Common myeloid progenitor, CD34-positive (primary cell): ENCODE data around the gene PHF2.

ENCODE experiments used
- CTCF ChIA-PET: fragments of 350-600 bp; sonication (Branson Sonifier 250); formaldehyde crosslinking; loops from one replicate; lab custom pipeline; 2021; ENCODE audit warnings: antibody characterized with exemption; lab: Charles Lee
- POLR2A ChIA-PET: fragments of 350-600 bp; sonication (Branson Sonifier 250); formaldehyde crosslinking; loops from one replicate; lab custom pipeline; 2021; ENCODE audit warnings: antibody characterized with exemption; lab: Charles Lee
- DNase-seq, 3 donors: peaks; one replicate each; pipeline versions ENCODE4 v3.0.0 to v3.0.0-alpha.2; 2013
- H3K27ac ChIP-seq, 2 experiments: 1 replicate in 1 of 2; 2 replicates in 1 of 2; pipeline ENCODE4 v1.7.0; 2013; ENCODE audit warnings: inconsistent platforms in 2 of 2, low read length in 2 of 2, mild to moderate bottlenecking in 2 of 2, low read depth in 1 of 2, moderate library complexity in 1 of 2; ENCODE audit not compliant: severe bottlenecking in 2 of 2, insufficient read depth in 1 of 2, poor library complexity in 1 of 2
- H3K27me3 ChIP-seq, 5 experiments: replicated peaks in 2 of 5; 1 replicate in 3 of 5; 2 replicates in 2 of 5; pipeline versions ENCODE4 v1.6.1 to v1.7.0; 2013; ENCODE audit warnings: low read length in 4 of 5, mild to moderate bottlenecking in 2 of 5, moderate library complexity in 2 of 5, inconsistent platforms in 1 of 5; ENCODE audit not compliant: insufficient read depth in 5 of 5, control insufficient read depth in 4 of 5
- H3K36me3 ChIP-seq, 4 experiments: 1 replicate in 2 of 4; 2 replicates in 2 of 4; pipeline versions ENCODE4 v1.6.1 to v1.7.0; 2013; ENCODE audit warnings: low read length in 3 of 4, control low read depth in 1 of 4, mild to moderate bottlenecking in 1 of 4; ENCODE audit not compliant: control insufficient read depth in 4 of 4, insufficient read depth in 4 of 4
- H3K4me1 ChIP-seq, 4 experiments: 1 replicate in 3 of 4; 2 replicates in 1 of 4; pipeline versions ENCODE4 v1.6.1 to v1.7.1; 2013; ENCODE audit warnings: low read length in 3 of 4, mild to moderate bottlenecking in 3 of 4, control low read depth in 1 of 4, inconsistent platforms in 1 of 4, moderate library complexity in 1 of 4; ENCODE audit not compliant: control insufficient read depth in 4 of 4, insufficient read depth in 4 of 4; ENCODE audit errors: control extremely low read depth in 1 of 4
- H3K4me3 ChIP-seq, 7 experiments: 1 replicate in 4 of 7; 2 replicates in 3 of 7; pipeline versions ENCODE4 v1.5.1 to v1.7.0; 2013; ENCODE audit warnings: mild to moderate bottlenecking in 7 of 7, low read length in 6 of 7, moderate library complexity in 6 of 7, inconsistent platforms in 2 of 7, low read depth in 2 of 7, control low read depth in 1 of 7; ENCODE audit not compliant: insufficient read depth in 4 of 7, control insufficient read depth in 1 of 7; ENCODE audit errors: extremely low read depth in 1 of 7
- H3K9me3 ChIP-seq, 5 experiments: 1 replicate in 4 of 5; 2 replicates in 1 of 5; pipeline versions ENCODE4 v1.6.1 to v1.7.1; 2013; ENCODE audit warnings: low read length in 4 of 5, mild to moderate bottlenecking in 2 of 5, inconsistent platforms in 1 of 5, low read depth in 1 of 5, moderate library complexity in 1 of 5; ENCODE audit not compliant: control insufficient read depth in 4 of 5, insufficient read depth in 2 of 5; ENCODE audit errors: control extremely low read depth in 1 of 5
- WGBS: methylation state at CpG from one replicate; pipeline ENCODE4 v1.1.5; 2013; ENCODE audit not compliant: insufficient coverage; 5-methylcytosine and 5-hydroxymethylcytosine counted together

The PHF2 gene

GRCh38 chr9:93574091-93574899 is 2.1 kb upstream of the PHF2 start:
- peak in 2 of 3 donors; percentile 27 to 39 for DNase-seq
- 98% methylated on average over 8 of the region's 9 CpGs for WGBS
- ChIA-PET POLR2A (no interaction called here), CTCF (interaction anchor here (1.2 kb wide), 1 partner anchor 421 kb away, joined by 3 read pairs; no protein-coding TSS in a partner anchor)
- peaks cover 0 to 37% (median 32%) of the 10 kb centered on the region in 4 experiments for H3K4me1 ChIP-seq
- peaks cover 0 to 12% (median 0%) of the 10 kb centered on the region in 5 experiments for H3K9me3 ChIP-seq
- H3K27me3 ChIP-seq, result no peaks in the 10 kb centered on the region
- no peak overlapping the region for H3K27ac ChIP-seq
- H3K36me3 ChIP-seq, result no peaks in the 10 kb centered on the region
- H3K4me3 ChIP-seq, result no peak overlapping the region

- H3K27ac ChIP-seq, result peak overlapping the region in 1 of 2 experiments; percentile 81
- WGBS, result 36% methylated on average over 20 of the region's 30 CpGs
- peaks cover 0 to 34% (median 28%) of the 10 kb centered on the region in 4 experiments for H3K4me1 ChIP-seq
- peak in 1 of 3 donors; percentile 8 for DNase-seq
- no peaks in the 10 kb centered on the region for H3K27me3 ChIP-seq
- H3K9me3 ChIP-seq, result peaks cover 0 to 12% (median 0%) of the 10 kb centered on the region in 5 experiments
- CTCF ChIA-PET, result interaction anchor here (1.2 kb wide), 1 partner anchor 9 kb away, joined by 3 read pairs; no protein-coding TSS in a partner anchor
- POLR2A ChIA-PET, result interaction anchor here (1.0 kb wide), 1 partner anchor 121 kb away, joined by 4 read pairs; no protein-coding TSS in a partner anchor
- H3K4me3 ChIP-seq, result peak overlapping the region; percentile 50 to 81 (median 76)
- H3K36me3 ChIP-seq, result no peaks in the 10 kb centered on the region
Measured at GRCh38 chr9:93574900-93575795, 1.2 kb upstream of the PHF2 start.

GRCh38 chr9:93575796-93576257 is 557 bp upstream of the PHF2 start:
- H3K27ac ChIP-seq, result peak overlapping the region; percentile 54 to 81
- no peaks in the 10 kb centered on the region for H3K36me3 ChIP-seq
- H3K9me3 ChIP-seq, result peaks cover 0 to 6% (median 0%) of the 10 kb centered on the region in 5 experiments
- no peaks in the 10 kb centered on the region for H3K27me3 ChIP-seq
- DNase-seq, result peak; percentile 54 to 76 (median 66)
- ChIA-PET POLR2A (interaction anchor here (0.6 to 1.0 kb wide), 2 partner anchors 34 to 121 kb away, joined by 4 to 6 read pairs; no protein-coding TSS in a partner anchor), CTCF (interaction anchor here (1.2 kb wide), 1 partner anchor 10 kb away, joined by 3 read pairs; no protein-coding TSS in a partner anchor)
- H3K4me3 ChIP-seq, result peak overlapping the region; percentile 50 to 81 (median 76)
- 0% methylated on average over 21 of the region's 26 CpGs for WGBS
- peaks cover 0 to 34% (median 28%) of the 10 kb centered on the region in 4 experiments for H3K4me1 ChIP-seq

GRCh38 chr9:93577078-93577974 is 942 bp downstream of the PHF2 start:
- CTCF ChIA-PET, result interaction anchor here (0.9 to 2.4 kb wide), 2 partner anchors 11 to 15 kb away, joined by 3 to 6 read pairs; no protein-coding TSS in a partner anchor
- no peaks in the 10 kb centered on the region for H3K36me3 ChIP-seq
- POLR2A ChIA-PET, result interaction anchor here (0.8 kb wide), 1 partner anchor 11 kb away, joined by 3 read pairs; no protein-coding TSS in a partner anchor
- peak in 2 of 3 donors; percentile 22 to 33 for DNase-seq
- no peaks in the 10 kb centered on the region for H3K27me3 ChIP-seq
- peaks cover 0 to 37% (median 29%) of the 10 kb centered on the region in 4 experiments for H3K4me1 ChIP-seq
- H3K27ac ChIP-seq, result no peak overlapping the region
- no peaks in the 10 kb centered on the region for H3K9me3 ChIP-seq
- WGBS, result 5% methylated on average over 44 of the region's 74 CpGs
- H3K4me3 ChIP-seq, result peak overlapping the region; percentile 54 to 81 (median 76)

GRCh38 chr9:93577975-93578682 is 1.7 kb downstream of the PHF2 start:
- CTCF ChIA-PET, result interaction anchor here (1.5 to 2.4 kb wide), 2 partner anchors 12 to 15 kb away, joined by 6 to 8 read pairs; no protein-coding TSS in a partner anchor
- WGBS, result 76% methylated on average over 7 of the region's 13 CpGs
- POLR2A ChIA-PET, result no interaction called here
- Histone ChIP-seq H3K9me3 (no peaks in the 10 kb centered on the region), H3K27me3 (no peaks in the 10 kb centered on the region), H3K27ac (no peak overlapping the region), H3K4me3 (peak overlapping the region in 5 of 7 experiments; percentile 73 to 81 (median 77)), H3K36me3 (no peaks in the 10 kb centered on the region), H3K4me1 (peaks cover 0 to 40% (median 31%) of the 10 kb centered on the region in 4 experiments)
- DNase-seq, result peak in 1 of 3 donors; percentile 17
